HG03439 (cell line): ENCODE measurements around the gene KCNH4.

Source experiments
- ATAC-seq: cut with Tn5 transposase; IDR thresholded peaks from one replicate; pipeline ENCODE4 v1.9.1; 2021; ENCODE audit warnings: mild to moderate bottlenecking, moderate library complexity; ENCODE audit not compliant: unreplicated experiment

Gene KCNH4

DNA sequence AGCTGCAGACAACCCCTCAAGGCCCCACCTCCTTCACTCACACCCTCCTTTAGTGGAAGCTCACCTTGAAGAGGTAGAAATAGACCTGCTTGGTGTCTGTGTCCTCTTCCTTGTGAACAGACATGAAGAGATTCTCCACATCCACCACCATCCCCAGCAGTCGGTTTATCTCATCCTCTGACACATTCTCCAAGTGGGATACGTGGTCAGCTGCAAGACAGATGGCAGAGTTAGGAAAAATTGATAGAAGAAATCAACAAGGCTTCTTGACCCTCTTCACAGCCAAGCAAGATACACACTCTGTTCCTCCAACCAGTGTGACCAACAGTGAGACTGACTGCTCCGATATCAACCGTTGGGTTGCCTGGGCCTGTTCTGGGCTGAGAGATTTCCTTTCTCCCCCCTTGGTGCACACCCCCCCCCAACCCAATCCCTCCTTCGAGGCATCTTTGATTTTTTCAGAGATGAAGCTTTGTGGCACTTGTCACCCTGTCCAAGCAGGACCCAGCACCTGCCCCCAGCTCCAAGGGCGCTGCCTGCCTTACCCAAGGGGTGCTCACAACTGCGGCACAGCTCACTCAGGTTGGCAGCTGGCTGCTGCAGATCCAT is 60.7 kb downstream of the KCNH4 start:
- ATAC-seq, result no peak

DNA sequence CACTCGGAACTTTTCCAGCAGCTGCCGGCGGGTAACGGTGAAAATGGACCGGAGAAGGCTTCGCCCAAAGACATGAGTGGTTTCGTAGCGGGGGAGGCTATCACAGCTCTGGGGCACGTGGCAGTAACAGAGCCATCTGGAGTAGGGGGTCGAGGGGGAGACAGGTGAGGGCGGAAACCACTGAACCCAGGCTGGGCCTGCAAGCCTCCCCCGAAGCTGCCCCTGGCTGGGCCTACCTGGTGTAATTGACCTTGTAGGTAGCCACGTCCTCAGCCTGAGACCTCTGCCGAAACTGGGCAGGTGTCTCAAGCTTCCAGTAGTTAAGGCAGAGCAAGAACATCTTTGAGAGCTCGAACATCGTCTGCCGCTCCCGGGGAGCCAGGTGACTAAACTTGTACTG is 61.6 kb downstream of the KCNH4 start:
- no peak for ATAC-seq

DNA sequence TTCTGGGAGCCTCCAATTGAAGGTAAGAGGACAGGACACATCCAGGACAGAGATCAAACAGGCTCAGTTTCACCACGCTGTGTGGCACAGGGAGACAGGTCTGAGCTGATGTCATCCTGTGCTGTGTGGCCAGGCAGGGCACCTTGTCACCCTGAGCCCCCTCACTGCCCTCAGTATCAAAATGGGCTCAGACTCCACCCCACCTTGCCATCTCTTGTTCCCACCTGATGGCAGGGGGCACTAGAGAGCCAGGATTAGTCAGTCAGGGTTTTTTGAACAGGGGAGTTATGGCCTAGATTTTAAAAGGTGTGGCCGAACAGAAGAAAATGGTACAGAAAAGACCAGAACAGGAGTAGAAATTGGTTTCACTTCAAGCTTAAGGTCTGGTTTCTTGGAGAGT is 62.4 kb downstream of the KCNH4 start:
- ATAC-seq, result no peak

DNA sequence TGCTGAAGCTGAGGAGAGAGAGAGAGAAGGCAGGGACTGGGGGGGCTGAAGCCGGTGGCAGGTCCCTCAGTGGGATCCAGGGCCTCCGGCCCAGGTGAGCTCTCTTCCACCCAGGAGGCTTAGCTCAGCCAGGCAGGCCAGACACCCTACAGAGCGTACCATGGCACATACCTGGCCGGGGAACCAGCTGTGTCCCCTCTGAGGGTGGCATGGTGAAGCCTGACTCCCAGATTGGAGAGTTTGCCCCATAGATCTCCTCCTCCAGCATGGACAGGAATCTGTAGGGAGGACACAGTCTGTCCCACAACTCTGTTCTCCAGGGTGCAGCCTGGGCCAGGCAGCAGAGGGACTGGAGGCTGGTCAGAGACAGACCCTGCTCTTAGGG is 62.8 kb downstream of the KCNH4 start:
- ATAC-seq, result no peak

DNA sequence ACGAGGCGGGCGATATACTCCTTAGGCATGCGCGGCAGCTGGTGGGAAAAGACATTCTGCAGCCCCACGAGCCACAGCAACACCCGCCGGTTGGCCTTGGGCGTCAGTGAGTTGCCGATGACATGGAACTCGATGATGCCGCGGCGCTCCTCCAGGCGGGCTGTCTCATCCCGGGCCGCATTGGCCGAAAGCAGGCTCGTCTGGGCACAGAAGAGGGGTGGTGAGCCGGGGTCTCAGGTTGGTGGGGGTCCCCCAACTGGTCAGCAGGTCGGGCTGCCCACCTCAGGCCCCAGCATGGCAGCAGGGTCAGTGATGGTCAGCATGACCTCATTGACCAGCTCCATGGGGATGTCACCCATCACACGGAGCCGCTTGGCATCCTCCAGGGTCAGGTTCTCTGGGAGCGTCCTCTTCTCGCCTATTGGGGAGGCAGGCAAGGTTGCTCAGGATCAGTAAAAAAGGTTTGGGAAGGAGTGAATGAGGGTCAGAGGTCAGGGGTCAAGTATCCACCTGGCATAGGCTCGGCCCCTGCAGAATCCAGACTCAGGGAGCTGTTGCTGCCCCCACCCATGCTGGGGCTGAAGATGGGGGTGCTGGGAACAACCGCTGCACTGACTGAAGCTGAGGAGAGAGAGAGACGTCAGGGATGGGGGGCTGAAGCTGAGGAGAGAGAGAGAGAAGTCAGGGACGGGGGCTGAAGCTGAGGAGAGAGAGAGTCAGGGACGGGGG is 63.4 kb downstream of the KCNH4 start:
- no peak for ATAC-seq

DNA sequence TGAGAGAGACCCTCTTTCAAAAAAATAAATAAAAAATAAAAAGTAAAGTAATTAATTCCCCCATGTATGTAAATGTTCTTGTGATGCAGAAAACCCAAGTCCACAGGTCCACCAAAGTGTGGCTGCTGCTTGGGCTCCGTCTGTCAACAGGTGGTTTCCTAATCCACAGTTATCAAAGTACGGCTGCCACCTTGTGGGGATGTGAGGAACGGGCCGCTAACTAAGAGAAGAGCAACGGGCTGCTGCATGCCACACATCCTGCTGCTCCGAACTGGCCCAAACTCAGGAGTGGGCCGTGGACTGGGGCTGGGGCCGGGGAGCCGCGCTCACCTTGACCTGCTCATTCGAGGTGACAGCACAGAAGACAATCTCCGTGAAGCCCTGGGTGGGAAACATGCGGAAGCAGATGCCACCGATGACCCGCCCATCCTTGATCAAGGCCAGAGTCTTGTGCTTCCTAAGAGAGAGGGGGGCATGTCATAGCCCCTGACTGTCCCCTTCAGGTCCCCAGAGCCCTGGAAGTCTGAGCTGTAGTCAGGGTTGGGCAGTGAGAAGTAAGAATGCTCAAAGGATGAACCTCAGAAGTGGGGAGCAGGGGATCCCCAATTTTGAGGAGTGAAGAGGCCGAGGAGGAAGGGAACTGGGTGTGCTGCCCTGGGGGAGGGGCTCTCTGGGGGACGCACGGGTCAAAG is 64.1 kb downstream of the KCNH4 start:
- ATAC-seq, result no peak

DNA sequence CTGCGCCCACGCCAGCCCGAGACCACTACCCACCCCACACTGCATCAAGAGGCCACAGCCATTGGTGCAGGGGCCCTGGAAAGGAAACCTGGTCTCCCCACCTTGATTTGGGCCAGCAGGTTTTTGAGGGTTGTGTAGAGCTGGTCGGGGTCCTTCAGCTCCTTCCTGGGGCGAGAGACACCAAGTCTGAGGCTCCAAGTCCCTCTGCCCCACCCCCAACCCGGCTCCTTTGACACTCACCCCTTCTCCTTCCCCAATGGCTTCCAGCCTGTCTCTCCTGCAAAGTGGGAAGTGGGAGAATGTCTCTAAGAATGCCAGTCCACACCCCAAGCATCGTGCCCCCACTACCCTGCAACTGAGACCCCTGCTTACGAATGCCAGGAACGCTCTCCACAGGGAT is 66.8 kb downstream of the KCNH4 start:
- no peak for ATAC-seq

DNA sequence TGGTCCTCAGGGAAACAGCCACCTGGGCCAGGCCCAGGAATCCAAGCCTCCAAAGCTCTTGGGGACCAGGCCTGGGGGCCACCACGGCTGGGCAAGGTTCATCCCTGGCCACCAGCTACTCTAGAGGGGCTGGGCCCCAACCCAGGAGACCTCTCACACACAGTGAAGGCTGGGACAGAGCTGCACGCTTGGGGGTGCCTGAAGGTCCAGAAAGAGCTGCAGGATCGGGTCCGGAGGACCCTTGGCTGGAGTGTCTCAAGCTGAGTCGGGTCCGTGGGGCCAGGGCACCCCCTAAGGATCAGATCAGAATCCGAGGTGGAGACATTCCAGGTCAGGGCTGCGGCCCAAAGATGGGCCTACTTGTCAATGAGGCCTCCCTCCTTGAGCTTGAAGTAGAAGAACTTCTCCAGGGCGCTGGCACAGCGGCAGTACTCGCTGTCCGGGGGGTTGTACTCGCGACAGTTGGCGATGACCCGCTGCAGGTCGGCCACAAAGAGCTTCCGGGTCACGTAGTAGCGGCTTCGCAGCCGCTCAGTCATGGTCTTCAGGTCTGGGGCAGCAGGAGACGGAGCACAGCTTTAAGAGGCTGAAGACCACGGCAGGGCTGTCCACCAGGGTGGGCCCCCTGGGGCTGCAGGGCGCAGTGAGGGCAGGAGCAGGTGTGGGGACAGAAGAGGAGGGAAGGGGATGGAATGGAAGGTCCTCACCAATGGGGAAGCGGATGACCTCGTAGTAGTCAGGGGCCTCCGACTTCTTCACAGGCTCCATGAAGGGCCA is 67.5 kb downstream of the KCNH4 start:
- no peak for ATAC-seq

DNA sequence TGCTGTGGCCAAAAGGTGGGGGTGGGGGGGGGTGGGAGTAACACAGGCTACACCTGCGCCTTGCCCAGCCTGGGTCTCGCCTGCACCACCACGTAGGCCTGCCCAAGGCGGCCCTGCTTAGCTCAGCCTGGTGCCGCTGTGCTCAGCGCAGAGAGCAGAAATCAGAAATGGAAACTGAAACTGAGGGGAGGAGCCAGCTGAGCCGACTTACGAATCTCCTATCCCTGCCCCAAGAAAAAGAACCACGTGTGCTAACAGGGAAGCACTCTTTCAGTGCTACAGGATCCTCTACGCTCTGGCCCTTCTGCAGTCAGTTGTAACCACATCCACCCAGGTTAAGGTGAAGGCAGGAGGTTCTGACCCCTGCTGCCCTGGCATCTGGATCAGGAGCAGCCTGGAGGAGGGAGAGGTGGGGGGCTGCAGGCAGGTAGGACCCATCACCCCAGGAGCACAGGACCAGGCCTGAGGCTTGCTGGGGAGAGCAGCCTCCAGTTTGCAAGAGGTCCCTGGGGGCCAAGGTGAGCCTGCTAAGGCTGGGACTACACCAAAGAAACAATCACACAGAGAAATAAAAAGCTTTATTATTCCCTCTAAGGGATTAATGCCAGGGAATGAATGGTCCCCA is 68.3 kb downstream of the KCNH4 start, which contains the start of gene DHX58:
DHX58 (minus strand) TSS at position 163 of the 625 bp plus-strand sequence. CDS start 822 bp downstream, outside the sequence.
- peak; percentile 52 for ATAC-seq

DNA sequence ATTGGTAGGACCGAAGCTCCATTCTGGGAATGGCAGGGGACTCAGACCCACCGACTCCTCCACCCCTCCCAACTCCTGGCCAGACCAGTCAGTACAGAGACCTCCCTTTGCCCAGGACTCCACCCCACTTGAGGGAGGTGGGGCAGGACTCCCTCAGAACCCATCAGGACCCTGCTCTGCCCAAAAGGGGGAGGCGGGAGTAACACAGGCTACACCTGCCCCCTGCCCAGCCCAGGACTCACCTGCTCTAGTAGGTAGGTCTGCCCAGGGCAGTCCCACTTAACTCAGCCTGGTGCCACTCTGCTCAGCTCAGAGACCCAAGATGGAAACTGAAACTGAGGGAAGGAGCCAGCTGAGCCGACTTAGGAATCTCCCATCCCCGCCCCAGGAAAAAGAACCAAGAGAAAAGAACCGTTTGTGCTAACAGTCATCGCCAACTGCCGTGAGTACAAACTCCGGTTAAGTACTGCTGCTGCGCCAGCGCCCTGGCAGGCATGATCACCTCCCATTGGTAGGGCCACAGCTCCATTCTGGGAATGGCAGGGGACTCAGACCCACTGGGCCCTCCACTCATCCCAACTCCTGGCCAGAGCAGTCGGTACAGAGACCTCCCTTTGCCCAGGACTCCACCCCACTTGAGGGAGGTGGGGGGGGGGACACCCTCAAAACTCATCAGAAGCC is 68.9 kb downstream of the KCNH4 start:
- no peak for ATAC-seq

DNA sequence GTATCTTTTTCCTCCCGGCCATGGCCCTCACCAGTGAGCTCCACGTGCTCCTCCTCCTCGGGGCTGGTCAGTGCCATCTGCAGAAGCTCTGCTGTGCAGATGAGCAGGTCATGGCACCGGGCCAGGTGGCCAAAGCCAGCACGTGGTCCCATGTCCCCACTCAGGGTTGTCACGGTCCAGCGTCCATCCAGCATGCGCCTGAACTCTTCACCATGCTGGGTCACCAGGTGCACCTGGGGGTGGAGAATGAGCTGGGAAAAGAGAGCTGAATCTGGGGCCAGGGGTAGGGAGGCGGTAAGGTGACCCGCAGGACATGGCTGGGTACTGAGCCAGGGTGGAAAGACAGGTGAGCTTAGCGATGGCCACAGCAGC is 69.7 kb downstream of the KCNH4 start:
- no peak for ATAC-seq

DNA sequence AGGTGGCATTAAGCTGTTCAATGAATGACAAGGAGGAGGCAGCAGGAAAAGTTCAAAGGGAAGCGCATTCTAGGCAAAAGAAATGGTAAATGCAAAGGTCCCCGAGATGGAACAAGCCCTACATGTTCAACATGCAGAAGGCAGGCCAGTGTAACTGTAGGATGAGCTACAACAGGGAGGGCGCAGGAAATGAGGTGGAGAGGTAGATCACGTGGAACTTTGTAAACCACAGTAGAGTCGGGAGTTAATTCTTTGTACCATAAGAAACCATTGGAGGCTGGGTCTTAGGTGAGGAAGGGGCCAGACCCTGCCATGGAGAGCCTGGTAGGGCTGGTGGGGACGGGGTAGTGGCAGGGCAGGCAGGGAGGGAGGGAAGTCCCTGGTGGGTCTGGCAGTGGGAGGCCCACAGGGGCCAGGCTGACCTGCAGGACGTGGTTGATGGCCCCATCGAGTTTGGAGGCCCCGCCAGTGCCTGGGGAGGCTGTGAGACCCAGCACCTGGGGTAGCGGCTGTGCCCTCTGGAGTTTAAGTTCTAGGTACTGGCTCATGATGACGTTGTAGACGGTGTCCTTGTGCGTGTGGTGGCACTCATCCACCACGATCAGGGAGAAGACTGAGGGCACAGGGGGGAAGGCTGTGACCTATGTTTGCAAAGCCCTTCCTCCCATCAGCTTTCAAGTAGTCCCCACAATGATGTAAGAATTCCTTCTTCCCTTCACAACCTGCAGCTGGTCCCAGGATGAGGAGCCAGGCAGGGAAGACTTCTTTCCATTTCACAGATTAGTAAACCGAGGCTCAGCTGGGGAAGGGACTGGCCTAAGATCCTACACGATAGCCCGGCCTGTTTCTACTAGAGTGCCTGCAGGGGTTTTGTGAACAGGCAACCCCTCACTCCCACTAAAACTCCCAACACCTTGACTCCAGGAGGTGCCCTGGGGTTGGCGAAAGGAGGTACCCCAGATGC is 70.4 kb downstream of the KCNH4 start:
- ATAC-seq, result no peak

DNA sequence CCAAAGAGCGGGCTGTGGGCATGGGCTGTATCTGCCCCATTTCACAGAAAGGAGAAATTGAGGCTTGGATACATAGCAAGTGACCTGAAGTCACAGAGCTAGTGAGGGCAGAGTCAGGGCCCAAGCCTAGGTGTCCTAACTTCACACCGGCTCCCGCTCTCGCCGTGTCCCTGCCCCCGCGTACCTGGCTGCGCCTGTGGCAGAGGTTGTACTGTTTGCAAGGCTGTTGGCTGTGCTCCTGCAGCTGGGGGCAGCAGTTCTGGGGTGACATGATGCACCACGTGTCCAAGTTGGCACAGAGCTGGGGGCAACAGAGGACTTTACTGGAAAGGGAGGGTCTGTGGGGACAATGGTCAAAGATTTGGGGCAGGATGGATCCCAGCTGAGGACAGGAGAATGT is 71.9 kb downstream of the KCNH4 start:
- ATAC-seq, result no peak

DNA sequence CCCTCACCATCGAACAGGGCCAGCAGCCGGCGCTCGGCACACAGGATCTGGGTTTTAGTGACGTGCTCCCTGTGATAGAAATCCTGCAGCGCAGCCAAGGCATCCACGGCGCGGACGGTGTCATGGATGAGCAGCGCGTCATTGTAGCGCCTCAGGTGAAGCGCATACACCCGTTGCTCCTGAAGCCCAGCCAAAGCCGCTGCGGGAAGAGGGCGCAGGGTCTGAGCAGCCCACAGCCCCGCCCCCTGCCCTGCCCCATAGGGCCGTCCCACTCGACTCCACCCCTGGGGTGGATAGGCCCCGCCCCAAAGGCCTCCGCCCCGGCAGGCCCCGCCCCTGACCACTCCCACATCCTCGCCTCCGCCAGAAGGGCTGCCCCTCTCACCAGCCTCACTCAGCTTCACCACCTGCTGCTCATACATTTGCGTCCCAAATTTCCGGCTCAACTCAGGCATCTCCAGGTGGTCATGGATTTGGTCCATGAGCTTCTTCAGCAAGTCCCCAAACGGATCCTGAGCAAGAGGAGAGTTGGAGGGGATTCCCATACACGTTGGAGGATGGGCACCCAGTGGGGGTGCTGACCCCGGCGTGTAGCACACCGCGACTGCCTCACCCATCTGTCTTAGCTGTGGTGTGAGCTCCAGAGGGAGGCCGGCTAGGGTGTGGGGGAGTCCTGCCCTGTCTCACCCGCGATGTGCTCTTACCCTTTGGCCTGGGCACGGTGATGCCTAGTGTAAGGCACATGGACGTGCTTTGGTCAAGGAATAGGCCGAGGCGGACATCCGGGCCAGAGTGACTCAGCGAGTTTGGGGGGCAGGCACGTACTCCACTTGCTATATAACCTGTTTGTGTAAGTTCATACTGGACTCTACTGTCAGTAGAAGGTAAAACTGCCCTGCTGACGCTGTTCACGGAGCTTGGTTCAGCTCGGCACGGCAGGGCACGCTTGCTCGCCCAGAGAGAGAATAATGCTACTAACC is 73.1 kb downstream of the KCNH4 start:
- ATAC-seq, result peak; percentile 72

DNA sequence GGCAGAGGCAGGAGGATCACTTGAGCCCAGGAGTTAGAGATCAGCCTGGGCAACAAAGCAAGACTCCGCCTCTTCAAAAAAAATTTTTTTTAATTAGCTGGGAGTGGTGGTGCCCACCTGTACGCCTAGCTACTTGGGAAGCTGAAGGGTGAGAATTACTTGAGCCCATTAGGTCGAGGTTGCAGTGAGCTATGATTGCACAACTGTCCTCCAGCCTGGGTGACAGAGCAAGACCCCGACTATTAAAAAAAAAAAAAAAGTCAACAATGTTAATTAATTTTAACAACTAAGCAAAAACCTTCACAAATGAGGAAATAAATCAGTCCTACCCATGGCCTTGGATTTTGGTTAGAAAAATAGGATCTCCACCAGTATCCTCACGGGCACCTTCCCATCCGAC is 73.8 kb downstream of the KCNH4 start:
- no peak for ATAC-seq
